CD8-positive, alpha-beta memory T cell (primary cell): ENCODE measurements around the gene DOK3. TPM values are rescaled to one million over a fixed set of nuclear protein-coding genes. Genes with fewer than 3 reads are reported as not detected.
A peak's percentile ranks its signal among the peaks of the same experiment; 100 is the strongest.

Experiments used
- CTCF ChIA-PET: fragments of 350-600 bp; sonication (Branson Sonifier 250); formaldehyde crosslinking; loops from one replicate; lab custom pipeline; 2021; ENCODE audit warnings: antibody characterized with exemption; lab: Charles Lee
- POLR2A ChIA-PET: fragments of 350-600 bp; sonication (Branson Sonifier 250); formaldehyde crosslinking; loops from one replicate; lab custom pipeline; 2021; ENCODE audit warnings: antibody characterized with exemption; lab: Charles Lee
- DNase-seq, 5 donors: peaks; one replicate each; pipeline versions ENCODE4 v3.0.0 to v3.0.0-alpha.2; 2020 to 2022; ENCODE audit warnings: mixed read lengths in 1 of 5
- H3K27ac ChIP-seq: one replicate; pipeline ENCODE4 v1.7.0; 2013; ENCODE audit warnings: low read depth, mild to moderate bottlenecking, low read length, moderate library complexity
- H3K27me3 ChIP-seq: 2 replicates; pipeline ENCODE4 v1.7.0; 2013; ENCODE audit warnings: low read length, mild to moderate bottlenecking; ENCODE audit not compliant: insufficient read depth, poor library complexity, severe bottlenecking
- H3K36me3 ChIP-seq: 2 replicates; pipeline ENCODE4 v1.7.0; 2013; ENCODE audit warnings: mild to moderate bottlenecking, low read length, moderate library complexity; ENCODE audit not compliant: insufficient read depth
- H3K4me1 ChIP-seq: 2 replicates; pipeline ENCODE4 v1.7.0; 2013; ENCODE audit warnings: mild to moderate bottlenecking, low read length, moderate library complexity; ENCODE audit not compliant: insufficient read depth
- H3K4me3 ChIP-seq: 2 replicates; pipeline ENCODE4 v1.7.0; 2013; ENCODE audit warnings: mild to moderate bottlenecking, low read length
- H3K9me3 ChIP-seq: 2 replicates; pipeline ENCODE4 v1.7.0; 2013; ENCODE audit warnings: mild to moderate bottlenecking, low read length
- H3K27ac Mint-ChIP-seq, 8 donors: one replicate each; pipeline ENCODE4 v1.8.0; 2020 to 2021; ENCODE audit warnings: mixed read lengths in 8 of 8, mild to moderate bottlenecking in 6 of 8, inconsistent platforms in 3 of 8, moderate library complexity in 3 of 8
- H3K27me3 Mint-ChIP-seq, 2 donors: one replicate each; pipeline ENCODE4 v1.8.0; 2020 to 2021; ENCODE audit warnings: mixed read lengths in 2 of 2, mild to moderate bottlenecking in 1 of 2, moderate library complexity in 1 of 2
- H3K36me3 Mint-ChIP-seq, 3 donors: one replicate each; pipeline ENCODE4 v1.8.0; 2020 to 2021; ENCODE audit warnings: mixed read lengths in 3 of 3, inconsistent platforms in 1 of 3, mild to moderate bottlenecking in 1 of 3
- H3K4me1 Mint-ChIP-seq, 3 donors: one replicate each; pipeline ENCODE4 v1.8.0; 2020 to 2021; ENCODE audit warnings: mixed read lengths in 3 of 3, inconsistent platforms in 1 of 3, mild to moderate bottlenecking in 1 of 3
- H3K4me3 Mint-ChIP-seq, 7 donors: one replicate each; pipeline ENCODE4 v1.8.0; 2020 to 2021; ENCODE audit warnings: mixed read lengths in 7 of 7, mild to moderate bottlenecking in 6 of 7, moderate library complexity in 4 of 7, inconsistent platforms in 2 of 7
- H3K9me3 Mint-ChIP-seq, 5 donors: one replicate each; pipeline ENCODE4 v1.8.0; 2020 to 2022; ENCODE audit warnings: mixed read lengths in 5 of 5, mild to moderate bottlenecking in 3 of 5, moderate library complexity in 2 of 5, inconsistent platforms in 1 of 5
- polyA plus RNA-seq: library from polyadenylated mRNA; unstranded; fragments of 300-500 nt; fragmentation: Illumina TruSeq; gene quantifications from one replicate; pipeline ENCODE4 v1.2.3, GENCODE V29; 2021
- total RNA-seq, 2 experiments: library from RNA; stranded (reverse); gene quantifications; one replicate each; pipeline ENCODE4 v1.2.3, GENCODE V29; 2021

Gene DOK3
- total and polyA plus RNA-seq, 3 experiments from 2014 or later = 0.08 to 5.1 (median 4.2) TPM

DNA sequence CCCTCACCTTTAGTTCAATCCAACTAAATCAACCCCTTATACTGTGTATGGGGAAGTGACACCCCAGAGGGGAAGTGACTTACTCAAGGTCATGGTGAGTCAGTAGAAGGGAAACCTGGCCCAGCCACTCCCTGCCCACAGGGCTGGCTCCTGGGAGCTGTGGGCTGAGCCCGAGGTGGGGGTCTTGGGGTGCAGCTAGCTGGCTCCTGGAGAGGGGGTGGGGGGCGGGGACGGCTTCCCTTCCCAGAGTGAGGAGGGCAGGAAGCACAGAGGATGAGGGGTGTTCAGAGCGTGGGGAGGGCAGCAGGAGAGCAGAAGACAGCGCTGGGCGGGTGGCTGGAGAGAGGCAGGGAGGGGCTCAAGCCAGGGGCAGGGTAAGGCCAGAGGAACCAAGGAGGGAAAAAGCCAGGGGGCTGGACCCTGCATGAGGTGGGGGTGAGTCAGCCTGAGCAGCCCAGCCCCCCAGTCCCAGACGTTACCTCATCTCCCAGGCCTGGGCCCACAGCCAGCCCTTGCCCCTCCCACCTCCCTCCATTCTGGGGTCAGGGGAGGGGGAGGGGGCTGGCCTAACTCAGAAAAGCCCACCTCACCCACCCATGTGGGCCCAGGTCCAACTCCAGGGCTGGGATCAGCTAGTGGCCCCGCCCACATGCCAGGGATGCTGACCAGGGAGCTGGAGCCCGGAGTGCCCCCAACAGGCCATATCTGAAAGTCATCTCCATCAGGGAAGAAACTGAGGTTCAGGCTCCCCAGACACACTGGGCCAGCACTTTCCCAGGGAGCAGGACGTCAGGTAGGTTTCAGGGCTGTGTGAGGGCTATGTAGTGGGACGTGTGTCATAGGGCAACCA is 15.1 kb downstream of the DOK3 start:
- DNase-seq = no peak
- H3K27me3 Mint-ChIP-seq = peaks cover 0 to 2% of the 10 kb centered on the region in 2 donors
- Histone ChIP-seq H3K9me3 (no peaks in the 10 kb centered on the region), H3K4me3 (no peak overlapping the region), H3K27ac (peak overlapping the region; percentile 69), H3K4me1 (peaks cover 15% of the 10 kb centered on the region), H3K36me3 (no peaks in the 10 kb centered on the region), H3K27me3 (no peaks in the 10 kb centered on the region)
- peak overlapping the region in 1 of 7 donors; percentile 56 for H3K4me3 Mint-ChIP-seq
- peak overlapping the region in 3 of 8 donors; percentile 11 to 57 (median 15) for H3K27ac Mint-ChIP-seq
- H3K4me1 Mint-ChIP-seq = peaks cover 8 to 39% (median 16%) of the 10 kb centered on the region in 3 donors
- H3K9me3 Mint-ChIP-seq = no peaks in the 10 kb centered on the region
- ChIA-PET POLR2A (interaction anchor here (0.9 to 1.2 kb wide), 2 partner anchors 23 to 40 kb away, joined by 3 to 5 read pairs; no protein-coding TSS in a partner anchor), CTCF (interaction anchor here (0.8 to 12.2 kb wide), 5 partner anchors 10 to 177 kb away, joined by 3 to 116 read pairs (median 5); no protein-coding TSS in a partner anchor)
- H3K36me3 Mint-ChIP-seq = peaks cover 0 to 17% (median 4%) of the 10 kb centered on the region in 3 donors

- no peaks in the 10 kb centered on the region for H3K9me3 Mint-ChIP-seq
- ChIA-PET CTCF (interaction anchor here (0.6 to 2.1 kb wide), 7 partner anchors 8 to 462 kb away, joined by 3 to 16 read pairs (median 4); no protein-coding TSS in a partner anchor), POLR2A (no interaction called here)
- peaks cover 0 to 17% (median 4%) of the 10 kb centered on the region in 3 donors for H3K36me3 Mint-ChIP-seq
- peaks cover 0 to 2% of the 10 kb centered on the region in 2 donors for H3K27me3 Mint-ChIP-seq
- H3K9me3 ChIP-seq = no peaks in the 10 kb centered on the region
- H3K4me3 Mint-ChIP-seq = peak overlapping the region in 1 of 7 donors; percentile 48
- no peaks in the 10 kb centered on the region for H3K36me3 ChIP-seq
- no peak for DNase-seq
- H3K27ac Mint-ChIP-seq = peak overlapping the region in 3 of 8 donors; percentile 8 to 15 (median 11)
- H3K4me1 Mint-ChIP-seq = peaks cover 7 to 39% (median 14%) of the 10 kb centered on the region in 3 donors
- H3K27me3 ChIP-seq = no peaks in the 10 kb centered on the region
- H3K4me1 ChIP-seq = peaks cover 14% of the 10 kb centered on the region
- H3K27ac ChIP-seq = peak overlapping the region; percentile 32
- H3K4me3 ChIP-seq = no peak overlapping the region
These were observed 15.8 kb downstream of the DOK3 start for GRCh38 chr5:177493795-177494345.

- ChIA-PET POLR2A (interaction anchor here (1.1 kb wide), 1 partner anchor 38 kb away, joined by 3 read pairs; no protein-coding TSS in a partner anchor), CTCF (interaction anchor here (1.0 to 2.1 kb wide), 4 partner anchors 9 to 102 kb away, joined by 4 to 16 read pairs (median 4); no protein-coding TSS in a partner anchor)
- H3K27me3 ChIP-seq = no peaks in the 10 kb centered on the region
- DNase-seq = no peak
- H3K27ac ChIP-seq = no peak overlapping the region
- H3K4me3 ChIP-seq = no peak overlapping the region
- H3K36me3 ChIP-seq = no peaks in the 10 kb centered on the region
- peak overlapping the region in 1 of 7 donors; percentile 6 for H3K4me3 Mint-ChIP-seq
- H3K36me3 Mint-ChIP-seq = peaks cover 0 to 23% (median 4%) of the 10 kb centered on the region in 3 donors
- peaks cover 8% of the 10 kb centered on the region for H3K4me1 ChIP-seq
- peak overlapping the region in 1 of 8 donors; percentile 17 for H3K27ac Mint-ChIP-seq
- H3K9me3 Mint-ChIP-seq = no peaks in the 10 kb centered on the region
- no peaks in the 10 kb centered on the region for H3K9me3 ChIP-seq
- peaks cover 0 to 1% of the 10 kb centered on the region in 2 donors for H3K27me3 Mint-ChIP-seq
- peaks cover 0 to 28% (median 8%) of the 10 kb centered on the region in 3 donors for H3K4me1 Mint-ChIP-seq
These were observed 16.8 kb downstream of the DOK3 start for GRCh38 chr5:177492841-177493240.

GRCh38 chr5:177491983-177492746 is 17.5 kb downstream of the DOK3 start:
- H3K4me3 ChIP-seq = no peak overlapping the region
- ChIA-PET CTCF (interaction anchor here (1.0 to 2.1 kb wide), 4 partner anchors 9 to 103 kb away, joined by 3 to 16 read pairs (median 4); no protein-coding TSS in a partner anchor), POLR2A (interaction anchor here (1.1 kb wide), 1 partner anchor 37 kb away, joined by 3 read pairs; no protein-coding TSS in a partner anchor)
- H3K27me3 Mint-ChIP-seq = no peaks in the 10 kb centered on the region
- peaks cover 8% of the 10 kb centered on the region for H3K4me1 ChIP-seq
- H3K27ac Mint-ChIP-seq = peak overlapping the region in 1 of 8 donors; percentile 82
- no peaks in the 10 kb centered on the region for H3K36me3 ChIP-seq
- no peaks in the 10 kb centered on the region for H3K27me3 ChIP-seq
- DNase-seq = no peak
- no peak overlapping the region for H3K27ac ChIP-seq
- no peaks in the 10 kb centered on the region for H3K9me3 ChIP-seq
- H3K36me3 Mint-ChIP-seq = peaks cover 0 to 23% (median 4%) of the 10 kb centered on the region in 3 donors
- H3K4me3 Mint-ChIP-seq = no peak overlapping the region
- no peaks in the 10 kb centered on the region for H3K9me3 Mint-ChIP-seq
- peaks cover 0 to 23% (median 7%) of the 10 kb centered on the region in 3 donors for H3K4me1 Mint-ChIP-seq

- Histone ChIP-seq H3K4me3 (no peak overlapping the region), H3K27me3 (no peaks in the 10 kb centered on the region), H3K36me3 (no peaks in the 10 kb centered on the region), H3K27ac (no peak overlapping the region), H3K4me1 (peaks cover 6% of the 10 kb centered on the region), H3K9me3 (no peaks in the 10 kb centered on the region)
- H3K36me3 Mint-ChIP-seq = peaks cover 0 to 25% (median 4%) of the 10 kb centered on the region in 3 donors
- DNase-seq = no peak
- no peaks in the 10 kb centered on the region for H3K27me3 Mint-ChIP-seq
- H3K4me1 Mint-ChIP-seq = peaks cover 0 to 23% (median 7%) of the 10 kb centered on the region in 3 donors
- ChIA-PET CTCF (interaction anchor here (1.3 to 2.1 kb wide), 2 partner anchors 10 to 102 kb away, joined by 3 to 16 read pairs; no protein-coding TSS in a partner anchor), POLR2A (no interaction called here)
- peak overlapping the region in 1 of 7 donors; percentile 54 for H3K4me3 Mint-ChIP-seq
- H3K9me3 Mint-ChIP-seq = no peaks in the 10 kb centered on the region
- no peak overlapping the region for H3K27ac Mint-ChIP-seq
These were observed 18.1 kb downstream of the DOK3 start for GRCh38 chr5:177491429-177491945.

DNA sequence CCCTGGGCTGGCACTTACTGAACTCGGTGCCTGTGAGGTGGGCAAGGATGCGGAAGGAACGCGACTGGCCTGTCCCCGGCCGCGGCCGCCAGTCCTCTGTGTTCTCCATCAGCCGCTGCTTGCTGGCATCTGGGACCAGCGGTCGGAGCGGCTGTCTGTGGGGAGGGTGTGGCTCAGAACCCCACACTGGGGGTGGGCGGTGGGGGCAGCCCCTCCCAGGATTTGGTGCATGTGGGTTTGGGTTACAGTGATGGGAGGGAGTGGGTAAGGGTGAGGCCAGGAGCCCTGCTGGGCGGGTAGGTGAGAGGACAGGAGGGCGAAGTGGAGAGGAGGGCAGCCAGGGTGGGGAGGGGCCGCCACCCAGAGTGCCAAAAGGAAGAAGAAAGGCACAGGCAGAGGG is 18.6 kb downstream of the DOK3 start:
- Histone ChIP-seq H3K4me3 (no peak overlapping the region), H3K27me3 (no peaks in the 10 kb centered on the region), H3K36me3 (no peaks in the 10 kb centered on the region), H3K27ac (no peak overlapping the region), H3K4me1 (peaks cover 2% of the 10 kb centered on the region), H3K9me3 (no peaks in the 10 kb centered on the region)
- ChIA-PET POLR2A (no interaction called here), CTCF (interaction anchor here (1.3 to 2.2 kb wide), 3 partner anchors 13 to 102 kb away, joined by 3 to 7 read pairs (median 4); no protein-coding TSS in a partner anchor)
- Mint-ChIP-seq H3K4me3 (no peak overlapping the region), H3K4me1 (peaks cover 0 to 18% (median 3%) of the 10 kb centered on the region in 3 donors), H3K36me3 (peaks cover 0 to 25% (median 4%) of the 10 kb centered on the region in 3 donors), H3K27me3 (no peaks in the 10 kb centered on the region), H3K27ac (no peak overlapping the region), H3K9me3 (no peaks in the 10 kb centered on the region)
- no peak for DNase-seq
